Left lung (tissue), 10 donors: ENCODE data around the gene TDRD10. TPM values are rescaled to one million over a fixed set of nuclear protein-coding genes. Genes with fewer than 3 reads are reported as not detected.
A peak's percentile ranks its signal among the peaks of the same experiment; 100 is the strongest.

ENCODE experiments used
- ATAC-seq: fragments of 200-7000 bp; cut with Tn5 transposase; one replicate; pipeline ENCODE4 v1.9.1; 2020; ENCODE audit warnings: moderate library complexity
- DNase-seq, 4 donors: peaks; one replicate each; pipeline ENCODE4 v3.0.0-alpha.2; 2013 to 2020
- H3K27ac ChIP-seq, 2 donors: fragments of 200-600 bp; sonication (generic) in 1 of 2; one replicate each; pipeline versions ENCODE4 v1.5.0 to v1.8.0; 2020 to 2021
- H3K27me3 ChIP-seq, 2 donors: fragments of 200-600 bp; sonication (generic) in 1 of 2; one replicate each; pipeline versions ENCODE4 v1.5.0 to v1.8.0; 2020 to 2021
- H3K36me3 ChIP-seq, 2 donors: fragments of 200-600 bp; sonication (generic) in 1 of 2; one replicate each; pipeline versions ENCODE4 v1.5.0 to v1.8.0; 2020 to 2021
- H3K4me1 ChIP-seq, 2 donors: fragments of 200-600 bp; one replicate each; pipeline ENCODE4 v1.8.0; 2021
- H3K4me3 ChIP-seq, 2 donors: fragments of 200-600 bp; sonication (generic) in 1 of 2; one replicate each; pipeline versions ENCODE4 v1.5.0 to v1.8.0; 2020 to 2021; ENCODE audit warnings: mild to moderate bottlenecking in 1 of 2
- H3K9me3 ChIP-seq, 2 donors: fragments of 200-600 bp; sonication (generic) in 1 of 2; one replicate each; pipeline versions ENCODE4 v1.5.0 to v1.8.0; 2020 to 2021
- intact Hi-C, 2 donors: fragments of 100-400 bp; cut with DNase I; formaldehyde crosslinking; loops; one replicate each; pipeline versions ENCODE4 v1.11.2 to v1.14.2; 2022
- polyA plus RNA-seq, 6 donors: library from polyadenylated mRNA; unstranded; fragments of 120-200 nt; gene quantifications; one replicate each; pipeline ENCODE4 v1.2.1, GENCODE V29; 2013; ENCODE audit not compliant: insufficient read length in 6 of 6
- total RNA-seq, 2 donors: library from RNA; stranded (reverse); fragmentation: NEBNext Ultra II Directional; extraction: Animal tissue kit (Norgen Biotek cat#: 25700); gene quantifications; one replicate each; pipeline ENCODE4 v1.2.1, GENCODE V29; 2021
- TF ChIP-seq, protein P1 (sequence below), 2 donors: fragments of 200-600 bp; sonication (generic) in 1 of 2; IDR thresholded peaks; one replicate each; pipeline versions ENCODE4 v1.5.0 to v1.8.0; 2021; ENCODE audit warnings: antibody characterized with exemption in 2 of 2
- donor health status: DM: no; HTN: yes; CAD: no.
- donor health status: DM: no; HTN: no; CAD: no.

TDRD10 gene
- total and polyA plus RNA-seq, 8 donors: 3.1 to 5.0 (median 3.6) TPM

GRCh38 chr1:154478639-154479038 is 23.4 kb upstream of the TDRD10 start:
- DNase-seq: no peak
- Histone ChIP-seq H3K9me3 (no peaks in the 10 kb centered on the region), H3K4me1 (peaks cover 8 to 44% of the 10 kb centered on the region in 2 donors), H3K4me3 (no peak overlapping the region), H3K27me3 (no peaks in the 10 kb centered on the region), H3K36me3 (peaks cover 0 to 1% of the 10 kb centered on the region in 2 donors), H3K27ac (no peak overlapping the region)
- TF ChIP-seq, protein P1, sequence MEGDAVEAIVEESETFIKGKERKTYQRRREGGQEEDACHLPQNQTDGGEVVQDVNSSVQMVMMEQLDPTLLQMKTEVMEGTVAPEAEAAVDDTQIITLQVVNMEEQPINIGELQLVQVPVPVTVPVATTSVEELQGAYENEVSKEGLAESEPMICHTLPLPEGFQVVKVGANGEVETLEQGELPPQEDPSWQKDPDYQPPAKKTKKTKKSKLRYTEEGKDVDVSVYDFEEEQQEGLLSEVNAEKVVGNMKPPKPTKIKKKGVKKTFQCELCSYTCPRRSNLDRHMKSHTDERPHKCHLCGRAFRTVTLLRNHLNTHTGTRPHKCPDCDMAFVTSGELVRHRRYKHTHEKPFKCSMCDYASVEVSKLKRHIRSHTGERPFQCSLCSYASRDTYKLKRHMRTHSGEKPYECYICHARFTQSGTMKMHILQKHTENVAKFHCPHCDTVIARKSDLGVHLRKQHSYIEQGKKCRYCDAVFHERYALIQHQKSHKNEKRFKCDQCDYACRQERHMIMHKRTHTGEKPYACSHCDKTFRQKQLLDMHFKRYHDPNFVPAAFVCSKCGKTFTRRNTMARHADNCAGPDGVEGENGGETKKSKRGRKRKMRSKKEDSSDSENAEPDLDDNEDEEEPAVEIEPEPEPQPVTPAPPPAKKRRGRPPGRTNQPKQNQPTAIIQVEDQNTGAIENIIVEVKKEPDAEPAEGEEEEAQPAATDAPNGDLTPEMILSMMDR (IDR thresholded peaks at IDR 0.05): no peak
- ATAC-seq: no peak
- intact Hi-C loops: no loop called here

DNA sequence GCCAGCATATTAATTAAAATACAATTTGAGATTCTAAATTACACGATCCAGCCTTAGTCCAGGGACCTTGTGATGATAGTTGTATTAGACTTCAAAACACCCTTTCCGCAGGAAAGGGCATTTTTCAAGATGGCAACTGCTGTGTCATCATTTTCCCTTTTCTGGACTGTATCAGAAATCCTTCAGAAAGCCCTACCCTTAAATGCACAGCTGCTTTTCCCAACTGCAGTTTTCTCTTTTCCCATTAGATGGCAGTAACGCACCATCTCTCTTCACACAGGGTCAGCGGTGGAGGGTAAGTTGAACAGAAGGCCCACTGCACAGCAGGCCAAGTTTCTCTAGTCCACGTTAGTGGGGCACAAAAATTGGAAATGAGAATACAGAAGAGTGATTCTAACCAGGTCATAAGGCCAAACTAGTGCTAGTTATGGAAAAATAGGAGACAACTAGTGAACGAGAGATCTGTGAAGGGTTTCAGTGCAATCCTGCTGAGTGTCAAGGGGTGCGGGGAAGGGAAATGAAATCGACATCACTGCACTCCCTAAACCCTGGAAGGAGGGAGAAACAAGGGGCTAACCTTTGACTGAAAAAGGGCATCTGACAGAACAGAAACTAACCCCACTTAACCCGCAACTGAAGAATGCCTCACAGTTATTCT is 22.1 kb upstream of the TDRD10 start:
- ATAC-seq: peak; percentile 85
- intact Hi-C loops: loop anchor here (5.0 to 10.0 kb wide), 2 partner anchors 65 to 67 kb away; no protein-coding TSS in a partner anchor
- peaks cover 13 to 46% of the 10 kb centered on the region in 2 donors for H3K4me1 ChIP-seq

GRCh38 chr1:154481053-154481452 is 21.0 kb upstream of the TDRD10 start:
- Histone ChIP-seq H3K4me1 (peaks cover 19 to 50% of the 10 kb centered on the region in 2 donors), H3K9me3 (no peaks in the 10 kb centered on the region), H3K27ac (no peak overlapping the region), H3K27me3 (no peaks in the 10 kb centered on the region), H3K36me3 (peaks cover 0 to 7% of the 10 kb centered on the region in 2 donors), H3K4me3 (no peak overlapping the region)
- intact Hi-C loops: loop anchor here (5.0 to 10.0 kb wide), 2 partner anchors 64 to 66 kb away; no protein-coding TSS in a partner anchor
- TF ChIP-seq, protein P1 (IDR thresholded peaks at IDR 0.05): no peak
- no peak for DNase-seq
- no peak for ATAC-seq

More for the DNA sequence above, 22.1 kb upstream of the TDRD10 start:
- peak in 2 of 4 donors; percentile 85 to 89 for DNase-seq
- TF ChIP-seq, protein P1 (IDR thresholded peaks at IDR 0.05): peak; percentile 85 to 92
- H3K9me3 ChIP-seq: no peaks in the 10 kb centered on the region
- H3K36me3 ChIP-seq: peaks cover 0 to 7% of the 10 kb centered on the region in 2 donors
- H3K27ac ChIP-seq: no peak overlapping the region
- H3K4me3 ChIP-seq: no peak overlapping the region
- no peaks in the 10 kb centered on the region for H3K27me3 ChIP-seq

GRCh38 chr1:154483941-154484803 is 17.8 kb upstream of the TDRD10 start:
- Histone ChIP-seq H3K9me3 (no peaks in the 10 kb centered on the region), H3K4me1 (peaks cover 20 to 52% of the 10 kb centered on the region in 2 donors), H3K36me3 (peaks cover 0 to 19% of the 10 kb centered on the region in 2 donors), H3K27me3 (no peaks in the 10 kb centered on the region), H3K27ac (peak overlapping the region; percentile 69 to 73), H3K4me3 (no peak overlapping the region)
- DNase-seq (peak in 2 of 4 donors; percentile 65 to 75), ATAC-seq (peak; percentile 82)
- TF ChIP-seq, protein P1 (IDR thresholded peaks at IDR 0.05): no peak
- intact Hi-C loops: loop anchor here (5.0 to 10.0 kb wide), 2 partner anchors 61 to 63 kb away; no protein-coding TSS in a partner anchor
